HG03460 (cell line): ENCODE data around the gene CASP6.

Experiments
- ATAC-seq: cut with Tn5 transposase; IDR thresholded peaks from one replicate; pipeline ENCODE4 v1.9.1; 2021; ENCODE audit not compliant: unreplicated experiment

The CASP6 gene

GRCh38 chr4:109702950-109703663 lies at the start of gene CASP6:
TSS of gene CASP6 (minus strand) at chr4:109703445. CDS start at chr4:109703395, 50 bp downstream.
- peak; percentile 75 for ATAC-seq

DNA sequence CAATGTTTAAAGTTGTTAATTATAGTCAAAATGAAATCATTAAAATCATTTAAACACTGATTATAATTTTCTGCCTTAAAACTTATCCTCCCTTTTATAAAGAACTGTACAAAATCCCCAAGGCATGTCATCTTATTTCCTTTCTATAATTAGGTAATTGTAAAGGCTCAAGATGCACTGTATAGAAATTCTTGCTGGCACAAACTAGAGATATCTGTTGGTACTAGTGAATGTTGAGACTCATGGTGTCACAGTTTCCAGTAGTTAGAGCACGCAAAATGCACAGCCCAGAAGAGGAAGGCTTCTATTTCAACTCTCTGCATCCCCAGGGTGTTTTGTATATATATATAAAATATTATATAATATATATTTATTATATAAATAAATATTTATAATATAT lies 49.3 kb upstream of the CASP6 start:
- no peak for ATAC-seq

- no peak for ATAC-seq
These were observed 48.6 kb upstream of the CASP6 start for GRCh38 chr4:109751852-109752251.

DNA sequence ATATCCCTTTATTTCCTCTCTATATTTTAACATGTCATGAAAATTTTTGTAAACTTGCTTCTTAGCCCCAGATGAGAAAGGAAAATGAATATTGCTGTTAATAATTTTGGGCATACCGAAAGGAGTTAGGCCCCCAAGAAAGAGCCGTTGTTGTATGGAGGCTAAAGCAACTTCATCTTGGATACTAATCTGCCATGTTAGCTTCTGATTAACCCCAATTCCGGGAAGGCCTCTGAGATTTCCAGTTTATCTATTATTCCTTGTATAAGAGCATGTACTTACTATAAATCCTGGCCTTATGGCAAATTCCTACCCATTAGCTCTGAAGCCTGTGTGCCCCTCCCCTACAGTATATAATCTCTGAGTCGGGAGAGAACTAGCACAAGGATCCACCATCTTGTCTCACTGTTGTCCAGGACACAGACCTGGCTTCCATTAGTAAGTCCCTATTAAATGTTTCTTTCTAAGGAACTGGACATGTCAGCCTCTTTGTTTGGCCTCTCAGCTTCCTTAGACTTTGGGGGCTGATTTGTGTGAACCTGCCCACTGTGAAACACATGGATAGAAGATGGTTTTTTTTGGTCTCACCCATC lies 47.5 kb upstream of the CASP6 start:
- ATAC-seq: no peak

- no peak for ATAC-seq
These were observed 46.3 kb upstream of the CASP6 start for GRCh38 chr4:109749388-109750082.

DNA sequence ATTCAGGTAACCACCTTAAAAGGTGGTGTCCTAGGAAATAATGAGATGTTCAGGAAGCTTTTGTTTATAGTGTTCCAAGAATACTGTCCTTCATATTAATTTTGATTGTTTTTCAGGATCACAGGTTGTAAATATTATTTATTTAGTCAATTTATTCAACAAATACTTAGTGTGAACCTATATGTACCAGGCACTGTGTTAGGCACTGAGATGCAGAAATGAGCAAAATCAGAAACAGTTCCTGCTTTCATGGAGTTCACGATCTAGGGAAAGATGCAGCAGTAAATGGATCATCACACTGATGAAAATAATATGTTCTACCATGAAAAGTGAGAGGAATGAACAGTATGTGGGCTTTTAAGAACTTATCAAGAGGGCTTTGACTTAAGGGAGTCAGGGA lies 44.9 kb upstream of the CASP6 start:
- no peak for ATAC-seq

GRCh38 chr4:109746728-109747127 lies 43.5 kb upstream of the CASP6 start:
- ATAC-seq: no peak

DNA sequence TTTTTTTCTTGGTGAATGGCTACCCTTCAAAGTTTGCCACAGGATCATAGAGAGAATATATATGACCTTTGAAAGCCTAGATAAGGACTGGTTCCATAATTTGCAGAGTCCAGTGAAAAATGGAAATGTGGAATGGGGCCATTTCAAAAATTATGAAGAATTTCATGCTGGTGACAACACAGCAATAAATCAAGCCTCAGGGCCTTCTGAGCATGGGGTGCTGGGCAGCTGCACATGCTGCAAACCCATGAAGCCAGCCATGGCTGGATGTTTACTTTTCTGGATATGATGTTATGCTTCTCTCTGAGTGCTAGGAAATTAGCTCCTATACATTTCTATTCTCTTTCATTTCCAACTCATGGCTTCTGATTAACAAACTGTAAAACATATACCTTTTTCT lies 42.6 kb upstream of the CASP6 start:
- ATAC-seq: no peak

DNA sequence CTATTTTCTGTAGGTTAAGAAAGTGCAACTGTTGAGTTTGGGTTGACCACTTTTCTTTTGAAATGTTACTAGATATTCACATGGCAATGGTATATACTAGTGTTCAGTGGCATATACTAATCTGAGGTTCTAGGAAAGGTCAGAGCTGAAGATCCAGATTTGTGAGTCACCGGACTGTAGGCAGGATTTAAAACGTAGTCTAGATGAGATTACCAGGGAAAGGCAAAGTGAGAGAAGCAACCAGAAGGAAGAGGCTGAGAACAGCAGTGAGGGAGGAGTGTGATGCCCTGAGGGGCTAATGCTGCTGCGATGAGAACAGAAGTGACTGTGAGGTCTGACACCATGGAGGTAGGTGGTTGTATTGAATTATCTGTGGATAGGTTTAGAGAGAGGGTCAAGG lies 36.3 kb upstream of the CASP6 start:
- ATAC-seq: no peak

DNA sequence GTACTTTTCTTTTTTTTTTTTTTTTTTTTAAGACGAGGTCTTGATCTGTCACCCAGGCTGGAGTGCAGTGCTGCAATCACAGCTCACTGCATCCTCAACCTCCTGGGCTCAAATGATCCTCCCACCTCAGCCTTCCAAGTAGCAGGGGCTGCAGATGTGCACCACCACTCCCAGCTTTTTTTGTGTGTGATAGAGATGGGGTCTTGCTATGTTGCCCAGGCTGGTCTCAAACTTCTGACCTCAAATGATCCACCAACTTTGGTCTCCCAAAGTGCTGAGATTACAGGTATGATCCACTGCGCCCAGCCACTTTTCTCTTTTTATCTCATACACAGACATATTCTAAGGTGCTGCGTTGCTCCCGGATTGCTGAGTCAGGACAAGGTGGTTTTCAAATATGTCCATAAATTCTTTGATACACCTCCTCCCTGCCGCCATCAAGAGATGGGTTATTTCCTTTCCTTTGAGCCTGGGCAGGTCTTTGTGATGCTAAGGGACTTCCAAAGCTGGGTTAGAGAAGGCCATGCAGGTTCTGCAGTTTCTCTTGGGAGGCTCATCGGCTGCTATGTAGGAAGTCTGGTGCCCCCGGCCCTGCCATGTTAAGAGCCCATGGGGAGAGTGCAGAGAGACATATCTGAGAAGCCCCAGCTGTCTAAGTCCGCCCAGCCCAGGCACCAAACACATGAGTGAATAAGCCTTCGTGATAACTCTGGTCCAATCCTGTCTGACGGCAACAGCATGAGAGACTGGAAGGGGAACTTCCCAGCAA lies 35.0 kb upstream of the CASP6 start:
- no peak for ATAC-seq

DNA sequence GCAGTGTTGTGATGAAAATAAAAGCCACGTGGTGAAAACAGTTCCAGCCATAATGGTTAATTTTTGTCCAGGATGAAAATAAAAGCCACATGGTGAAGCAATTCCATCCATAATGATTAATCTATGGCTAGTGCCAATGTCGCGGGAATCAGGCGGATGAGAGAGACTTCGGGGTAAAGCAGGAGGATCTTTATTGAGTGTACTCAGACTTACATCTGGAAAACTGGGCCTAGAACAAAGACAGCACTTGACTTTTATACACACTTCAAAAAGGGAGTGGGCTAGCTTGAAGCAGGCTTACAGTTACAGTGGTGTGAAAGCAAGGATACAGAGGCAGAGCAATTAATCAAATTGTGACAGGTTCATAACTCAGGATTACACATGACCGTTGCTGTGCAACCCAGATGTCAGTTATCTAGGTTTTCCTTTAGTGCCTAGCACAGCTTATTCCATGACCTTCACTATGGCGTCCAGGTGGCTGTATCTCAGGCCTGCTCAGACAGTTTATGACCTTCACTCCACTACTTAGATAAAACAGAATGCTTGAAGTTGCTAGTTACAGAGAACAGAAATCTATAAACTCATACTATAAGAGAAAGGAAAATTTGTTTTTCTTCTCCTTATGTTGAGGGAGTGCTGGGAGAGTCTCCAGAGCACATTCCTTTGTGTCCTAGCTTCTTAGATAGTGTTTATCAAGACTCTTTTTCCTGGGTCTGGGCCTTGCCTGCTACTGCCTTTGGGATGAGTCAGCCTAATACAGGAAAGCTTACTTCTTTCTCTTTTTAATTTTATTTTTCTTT lies 32.5 kb upstream of the CASP6 start:
- no peak for ATAC-seq

DNA sequence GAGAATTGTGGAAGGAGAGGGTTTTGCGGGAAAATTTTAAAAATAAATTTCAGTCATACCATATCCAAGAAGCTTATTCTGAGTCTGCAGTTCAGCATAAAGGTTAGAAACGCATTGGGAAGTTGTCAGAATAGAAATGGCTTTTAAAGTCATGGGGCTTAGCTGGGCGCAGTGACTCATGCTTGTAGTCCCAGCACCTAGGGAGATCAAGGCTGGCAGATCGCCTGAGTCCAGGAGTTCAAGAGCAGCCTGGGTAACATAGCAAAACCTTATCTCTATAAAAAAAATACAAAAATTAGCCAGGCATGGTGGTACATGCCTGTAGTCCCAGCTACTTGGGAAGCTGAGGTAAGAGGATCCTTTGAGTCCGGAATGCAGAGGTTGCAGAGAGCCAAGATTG lies 30.5 kb upstream of the CASP6 start:
- ATAC-seq: no peak

- no peak for ATAC-seq
These were observed 27.6 kb upstream of the CASP6 start for GRCh38 chr4:109730619-109731545.

- ATAC-seq: peak; percentile 89
These were observed 26.7 kb upstream of the CASP6 start, which contains the start of gene PLA2G12A for GRCh38 chr4:109729718-109730618. TSS of gene PLA2G12A (minus strand) at chr4:109730070. CDS start at chr4:109729809, 261 bp downstream.

DNA sequence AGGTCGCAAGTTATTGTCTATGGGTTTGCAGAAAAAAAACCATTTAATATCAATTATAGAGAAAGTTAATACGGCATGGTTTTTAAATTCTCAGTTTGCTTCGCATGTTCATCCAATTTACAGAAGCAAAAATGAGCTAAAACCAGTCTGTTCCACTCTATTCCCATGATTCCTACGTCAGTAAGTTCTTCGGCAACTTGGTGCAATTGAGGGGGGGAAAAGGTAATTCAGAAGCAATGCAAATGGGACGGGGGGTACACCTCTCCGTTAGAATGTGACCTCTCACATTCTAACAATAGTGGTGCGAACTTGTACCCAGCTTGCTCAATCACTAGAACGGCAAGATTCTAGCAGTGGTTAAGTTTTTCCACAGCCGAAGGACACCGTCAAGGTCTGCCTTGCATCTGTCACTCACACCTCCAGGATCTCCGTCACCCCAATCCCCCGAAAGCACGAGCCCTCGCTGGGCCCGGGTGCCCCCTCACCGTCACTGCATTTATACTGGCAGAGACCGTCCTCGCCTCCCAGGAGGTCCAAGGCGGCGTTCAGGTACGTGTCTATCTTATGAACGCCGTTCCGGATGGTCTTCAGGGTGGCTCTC lies 26.0 kb upstream of the CASP6 start:
- peak; percentile 21 for ATAC-seq

DNA sequence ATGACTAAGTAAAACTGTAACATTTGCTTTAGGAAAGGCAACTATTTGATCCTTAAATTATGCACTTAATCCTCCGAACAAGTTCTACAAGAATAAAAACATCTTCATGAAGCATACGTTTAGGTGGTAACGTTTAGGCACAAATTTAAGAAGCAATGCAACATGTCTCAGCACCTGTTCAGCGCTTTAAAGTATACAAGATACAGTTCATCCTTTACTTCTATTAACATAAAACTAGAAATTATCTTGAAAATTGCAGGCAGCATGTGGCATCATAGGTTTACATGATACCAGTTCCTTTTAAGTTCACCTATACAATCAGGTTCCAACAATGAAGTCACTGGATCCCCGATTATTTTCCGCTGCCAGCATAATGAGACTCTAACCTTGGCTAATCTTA lies 25.1 kb upstream of the CASP6 start:
- no peak for ATAC-seq

DNA sequence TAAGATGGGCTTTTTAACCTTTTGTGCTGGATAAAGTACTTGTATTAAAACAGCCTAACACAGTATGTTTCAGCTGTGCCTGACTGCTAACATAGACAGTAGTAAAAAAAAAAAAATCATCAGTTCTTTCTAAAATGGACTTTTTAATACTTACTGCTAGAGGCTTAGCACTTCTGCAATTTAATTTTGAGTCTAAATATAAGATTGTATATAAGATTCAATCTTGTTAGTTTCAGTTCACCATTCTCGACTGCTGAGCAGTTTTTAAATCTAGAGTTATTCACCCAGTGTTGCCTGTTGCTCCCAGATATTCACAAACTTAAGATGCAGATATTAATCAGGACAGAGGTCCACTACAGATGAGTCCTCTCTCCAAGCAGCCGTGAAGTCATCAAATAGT lies 19.9 kb upstream of the CASP6 start:
- no peak for ATAC-seq

DNA sequence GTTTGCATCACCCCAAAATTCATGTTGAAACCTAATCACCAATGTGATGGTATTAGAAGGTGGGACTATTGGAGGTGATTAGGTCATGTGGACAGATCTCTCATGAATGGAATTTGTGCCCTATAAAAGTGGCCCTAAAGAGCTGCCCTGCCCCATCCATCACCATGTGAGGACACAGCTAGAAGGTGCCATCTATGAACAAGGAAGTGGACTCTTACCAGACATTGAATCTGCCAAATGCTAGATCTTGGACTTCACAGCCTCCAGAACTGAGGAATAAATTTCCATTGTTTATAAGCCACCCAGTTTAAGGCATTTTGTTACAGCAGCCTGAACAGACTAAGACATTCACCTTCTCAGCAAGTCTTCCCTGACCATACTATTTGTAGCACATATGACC lies 19.1 kb upstream of the CASP6 start:
- no peak for ATAC-seq
